AG10803 (cell line): ENCODE measurements around the gene MINDY1.

Source experiments
- DNase-seq: peaks from one replicate; pipeline ENCODE4 v3.0.0; 2010; ENCODE audit warnings: low read depth
- H3K4me3 ChIP-seq: 2 replicates; pipeline ENCODE4 v1.5.1; 2011; ENCODE audit warnings: mild to moderate bottlenecking, low read length, control low read depth
- TF ChIP-seq, protein P1 (sequence below): conservative IDR thresholded peaks from 2 replicates; pipeline ENCODE4 v1.5.1; 2011; ENCODE audit warnings: mild to moderate bottlenecking, low read length, control low read depth, inconsistent platforms

The MINDY1 gene

GRCh38 chr1:151005729-151006319 is 878 bp downstream of the MINDY1 start:
- H3K4me3 ChIP-seq = peak overlapping the region; percentile 78
- TF ChIP-seq, protein P1, sequence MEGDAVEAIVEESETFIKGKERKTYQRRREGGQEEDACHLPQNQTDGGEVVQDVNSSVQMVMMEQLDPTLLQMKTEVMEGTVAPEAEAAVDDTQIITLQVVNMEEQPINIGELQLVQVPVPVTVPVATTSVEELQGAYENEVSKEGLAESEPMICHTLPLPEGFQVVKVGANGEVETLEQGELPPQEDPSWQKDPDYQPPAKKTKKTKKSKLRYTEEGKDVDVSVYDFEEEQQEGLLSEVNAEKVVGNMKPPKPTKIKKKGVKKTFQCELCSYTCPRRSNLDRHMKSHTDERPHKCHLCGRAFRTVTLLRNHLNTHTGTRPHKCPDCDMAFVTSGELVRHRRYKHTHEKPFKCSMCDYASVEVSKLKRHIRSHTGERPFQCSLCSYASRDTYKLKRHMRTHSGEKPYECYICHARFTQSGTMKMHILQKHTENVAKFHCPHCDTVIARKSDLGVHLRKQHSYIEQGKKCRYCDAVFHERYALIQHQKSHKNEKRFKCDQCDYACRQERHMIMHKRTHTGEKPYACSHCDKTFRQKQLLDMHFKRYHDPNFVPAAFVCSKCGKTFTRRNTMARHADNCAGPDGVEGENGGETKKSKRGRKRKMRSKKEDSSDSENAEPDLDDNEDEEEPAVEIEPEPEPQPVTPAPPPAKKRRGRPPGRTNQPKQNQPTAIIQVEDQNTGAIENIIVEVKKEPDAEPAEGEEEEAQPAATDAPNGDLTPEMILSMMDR = no peak
- DNase-seq = no peak

DNA sequence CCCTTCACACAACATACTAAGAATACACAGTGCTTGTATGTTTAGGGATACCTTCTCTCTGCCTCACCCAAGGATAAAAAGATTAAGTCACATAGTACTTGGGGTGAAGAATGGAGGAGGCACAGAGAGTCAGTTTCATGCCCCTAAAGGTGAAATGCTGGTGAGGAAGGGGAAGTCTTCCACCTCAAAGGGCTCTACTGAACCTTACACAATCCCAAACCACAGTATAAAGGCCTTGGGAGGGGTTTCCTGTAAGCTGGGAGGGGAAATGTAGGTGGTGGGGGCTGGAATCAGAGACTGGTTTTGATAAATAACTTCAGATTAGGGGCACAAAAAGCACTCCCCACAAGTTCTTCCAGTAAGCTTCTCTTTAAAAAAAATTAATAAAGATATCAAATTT is 3.5 kb downstream of the MINDY1 start:
- TF ChIP-seq, protein P1 = no peak
- no peak for DNase-seq
- H3K4me3 ChIP-seq = no peak overlapping the region

GRCh38 chr1:151002611-151003010 is 4.1 kb downstream of the MINDY1 start:
- no peak for DNase-seq
- no peak overlapping the region for H3K4me3 ChIP-seq
- TF ChIP-seq, protein P1 = no peak

GRCh38 chr1:151002051-151002450 is 4.7 kb downstream of the MINDY1 start:
- DNase-seq = no peak
- TF ChIP-seq, protein P1 = no peak
- H3K4me3 ChIP-seq = no peak overlapping the region

DNA sequence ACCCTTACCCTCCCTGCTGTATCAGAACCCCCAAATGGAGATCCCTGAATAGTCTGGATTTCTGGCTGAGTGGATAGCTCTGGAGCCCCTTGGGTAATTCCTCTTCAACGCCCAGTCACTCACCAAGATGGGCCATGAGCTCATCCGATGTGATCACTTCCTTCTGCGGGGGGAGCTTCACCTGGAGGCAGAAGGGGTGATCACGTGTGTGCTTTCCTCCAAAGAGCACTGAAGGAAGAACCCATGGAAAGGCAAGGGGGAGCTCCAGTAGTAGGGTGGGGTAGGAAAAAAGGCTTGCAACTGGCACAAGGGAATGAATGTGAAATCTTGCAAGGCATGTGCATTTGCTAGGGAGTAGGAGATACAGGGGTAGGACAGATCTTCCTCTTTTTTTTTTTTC is 5.1 kb downstream of the MINDY1 start:
- no peak overlapping the region for H3K4me3 ChIP-seq
- no peak for DNase-seq
- TF ChIP-seq, protein P1 = no peak

- DNase-seq = no peak
- no peak overlapping the region for H3K4me3 ChIP-seq
- TF ChIP-seq, protein P1 = no peak
Measured at GRCh38 chr1:151000408-151000807, 6.3 kb downstream of the MINDY1 start.

GRCh38 chr1:150999926-151000325 is 6.8 kb downstream of the MINDY1 start:
- no peak overlapping the region for H3K4me3 ChIP-seq
- TF ChIP-seq, protein P1 = no peak
- DNase-seq = no peak
